ENCODE data around the gene KRT17. TPM values are rescaled to one million over a fixed set of nuclear protein-coding genes. Genes with fewer than 3 reads are reported as not detected.

The KRT17 gene
- total and polyA plus RNA-seq, 8 donors = 4.1 to 85.6 (median 6.6) TPM

GRCh38 chr17:41653892-41654677 lies 29.7 kb upstream of the KRT17 start:
- peak; percentile 80 for ATAC-seq
- Histone ChIP-seq H3K9me3 (no peaks in the 10 kb centered on the region), H3K27me3 (no peaks in the 10 kb centered on the region), H3K4me1 (peaks cover 0 to 12% of the 10 kb centered on the region in 2 donors), H3K4me3 (no peak overlapping the region), H3K27ac (peak overlapping the region; percentile 76 to 85), H3K36me3 (no peaks in the 10 kb centered on the region)
- peak in 3 of 4 donors; percentile 74 to 94 (median 84) for DNase-seq
- intact Hi-C loops (cut with DNase I) = no loop called here
- no peak for TF ChIP-seq CTCF (IDR thresholded peaks at IDR 0.05)

- peaks cover 2 to 17% of the 10 kb centered on the region in 2 donors for H3K4me1 ChIP-seq
- H3K27me3 ChIP-seq = no peaks in the 10 kb centered on the region
- ATAC-seq (no peak), DNase-seq (no peak)
- TF ChIP-seq CTCF (IDR thresholded peaks at IDR 0.05) = no peak
- no peak overlapping the region for H3K4me3 ChIP-seq
- H3K36me3 ChIP-seq = no peaks in the 10 kb centered on the region
- intact Hi-C loops (cut with DNase I) = no loop called here
- no peaks in the 10 kb centered on the region for H3K9me3 ChIP-seq
- peak overlapping the region; percentile 76 to 85 for H3K27ac ChIP-seq
Observed at GRCh38 chr17:41653421-41653820, 29.0 kb upstream of the KRT17 start.

GRCh38 chr17:41652461-41652970 lies 28.1 kb upstream of the KRT17 start:
- ATAC-seq (no peak), DNase-seq (peak in 1 of 4 donors; percentile 60)
- no peaks in the 10 kb centered on the region for H3K27me3 ChIP-seq
- no peak for TF ChIP-seq CTCF (IDR thresholded peaks at IDR 0.05)
- H3K27ac ChIP-seq = peak overlapping the region in 1 of 2 donors; percentile 8
- H3K9me3 ChIP-seq = no peaks in the 10 kb centered on the region
- no peak overlapping the region for H3K4me3 ChIP-seq
- peaks cover 4 to 26% of the 10 kb centered on the region in 2 donors for H3K4me1 ChIP-seq
- no peaks in the 10 kb centered on the region for H3K36me3 ChIP-seq
- intact Hi-C loops (cut with DNase I) = no loop called here

- Histone ChIP-seq H3K27me3 (no peaks in the 10 kb centered on the region), H3K27ac (peak overlapping the region; percentile 67 to 80), H3K4me3 (no peak overlapping the region), H3K36me3 (no peaks in the 10 kb centered on the region), H3K9me3 (no peaks in the 10 kb centered on the region), H3K4me1 (peaks cover 4 to 28% of the 10 kb centered on the region in 2 donors)
- no peak for TF ChIP-seq CTCF (IDR thresholded peaks at IDR 0.05)
- ATAC-seq = peak; percentile 54
- peak in 3 of 4 donors; percentile 81 to 91 (median 86) for DNase-seq
- intact Hi-C loops (cut with DNase I) = no loop called here
Observed at GRCh38 chr17:41651625-41652460, 27.5 kb upstream of the KRT17 start.
